Activated naive CD4-positive, alpha-beta T cell treated with anti-CD3 and anti-CD28 coated beads, Interleukin-2, amount 10 ng/mL, durations not matched to agents 7 days and 5 days (primary cell): ENCODE results near the gene CDIP1.

Source experiments
- CTCF ChIA-PET: fragments of 350-600 bp; sonication (Branson Sonifier 250); formaldehyde crosslinking; loops from one replicate; lab custom pipeline; 2021; ENCODE audit warnings: antibody characterized with exemption; lab: Charles Lee
- DNase-seq: peaks from one replicate; pipeline ENCODE4 v3.0.0-alpha.2; 2020
- H3K27ac Mint-ChIP-seq: one replicate; pipeline ENCODE4 v1.8.0; 2021; ENCODE audit warnings: mild to moderate bottlenecking, moderate library complexity, mixed read lengths
- H3K27me3 Mint-ChIP-seq: one replicate; pipeline ENCODE4 v1.8.0; 2021; ENCODE audit warnings: mild to moderate bottlenecking, mixed read lengths
- H3K36me3 Mint-ChIP-seq: one replicate; pipeline ENCODE4 v1.8.0; 2021; ENCODE audit warnings: mixed read lengths
- H3K4me1 Mint-ChIP-seq: one replicate; pipeline ENCODE4 v1.8.0; 2021; ENCODE audit warnings: mixed read lengths
- H3K4me3 Mint-ChIP-seq: one replicate; pipeline ENCODE4 v1.8.0; 2021; ENCODE audit warnings: mild to moderate bottlenecking, moderate library complexity, mixed read lengths
- H3K9me3 Mint-ChIP-seq: one replicate; pipeline ENCODE4 v1.8.0; 2021; ENCODE audit warnings: mixed read lengths

The CDIP1 gene

GRCh38 chr16:4533490-4533889, 5.1 kb downstream of the CDIP1 start:
- CTCF ChIA-PET, result interaction anchor here (0.7 to 1.7 kb wide), 3 partner anchors 26 to 57 kb away, joined by 3 to 6 read pairs (median 4); partner anchors contain the start of gene HMOX2
- no peaks in the 10 kb centered on the region for H3K9me3 Mint-ChIP-seq
- H3K36me3 Mint-ChIP-seq, result peaks cover 10% of the 10 kb centered on the region
- no peak overlapping the region for H3K4me3 Mint-ChIP-seq
- H3K27ac Mint-ChIP-seq, result no peak overlapping the region
- peaks cover 6% of the 10 kb centered on the region for H3K27me3 Mint-ChIP-seq
- no peak for DNase-seq
- H3K4me1 Mint-ChIP-seq, result peaks cover 54% of the 10 kb centered on the region

- Mint-ChIP-seq H3K4me3 (no peak overlapping the region), H3K27me3 (peaks cover under 1% of the 10 kb centered on the region), H3K4me1 (peaks cover 57% of the 10 kb centered on the region), H3K9me3 (no peaks in the 10 kb centered on the region), H3K36me3 (peaks cover 10% of the 10 kb centered on the region), H3K27ac (no peak overlapping the region)
- no peak for DNase-seq
- CTCF ChIA-PET, result interaction anchor here (1.3 to 1.7 kb wide), 2 partner anchors 26 to 54 kb away, joined by 3 to 6 read pairs; no protein-coding TSS in a partner anchor
These were observed 6.3 kb downstream of the CDIP1 start for GRCh38 chr16:4532238-4532637.

DNA sequence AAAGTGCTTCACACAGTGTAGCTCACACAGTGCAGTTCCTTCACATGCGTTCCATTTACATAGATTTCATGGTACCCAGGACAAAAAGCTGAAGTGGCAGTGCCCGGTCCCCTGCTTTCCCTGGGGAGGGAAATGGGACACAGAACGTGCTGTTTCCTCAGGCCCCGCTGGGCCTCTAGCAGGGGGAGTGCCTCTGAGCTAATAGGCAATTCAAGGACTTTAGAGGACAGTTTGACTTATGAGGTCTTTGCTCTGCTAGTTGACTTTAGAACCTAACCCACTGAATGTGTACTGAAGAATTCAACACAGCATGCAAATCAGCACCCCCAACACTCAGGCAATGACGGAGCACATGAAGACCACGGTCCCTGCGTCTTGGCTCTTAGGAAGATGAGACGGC, 6.8 kb downstream of the CDIP1 start:
- CTCF ChIA-PET, result interaction anchor here (1.3 to 1.7 kb wide), 2 partner anchors 25 to 54 kb away, joined by 3 to 6 read pairs; no protein-coding TSS in a partner anchor
- no peak for DNase-seq
- H3K4me3 Mint-ChIP-seq, result no peak overlapping the region
- H3K27me3 Mint-ChIP-seq, result no peaks in the 10 kb centered on the region
- no peaks in the 10 kb centered on the region for H3K9me3 Mint-ChIP-seq
- H3K4me1 Mint-ChIP-seq, result peaks cover 57% of the 10 kb centered on the region
- no peak overlapping the region for H3K27ac Mint-ChIP-seq
- H3K36me3 Mint-ChIP-seq, result peaks cover 10% of the 10 kb centered on the region

- DNase-seq, result peak; percentile 38
- H3K4me3 Mint-ChIP-seq, result peak overlapping the region; percentile 33
- H3K9me3 Mint-ChIP-seq, result no peaks in the 10 kb centered on the region
- CTCF ChIA-PET, result interaction anchor here (0.6 to 1.5 kb wide), 7 partner anchors 9 to 57 kb away, joined by 3 to 7 read pairs (median 3); partner anchors contain the start of gene CDIP1
- no peaks in the 10 kb centered on the region for H3K27me3 Mint-ChIP-seq
- H3K27ac Mint-ChIP-seq, result peak overlapping the region; percentile 90
- H3K36me3 Mint-ChIP-seq, result peaks cover 9% of the 10 kb centered on the region
- peaks cover 41% of the 10 kb centered on the region for H3K4me1 Mint-ChIP-seq
These were observed 9.2 kb downstream of the CDIP1 start for GRCh38 chr16:4529085-4530060.

DNA sequence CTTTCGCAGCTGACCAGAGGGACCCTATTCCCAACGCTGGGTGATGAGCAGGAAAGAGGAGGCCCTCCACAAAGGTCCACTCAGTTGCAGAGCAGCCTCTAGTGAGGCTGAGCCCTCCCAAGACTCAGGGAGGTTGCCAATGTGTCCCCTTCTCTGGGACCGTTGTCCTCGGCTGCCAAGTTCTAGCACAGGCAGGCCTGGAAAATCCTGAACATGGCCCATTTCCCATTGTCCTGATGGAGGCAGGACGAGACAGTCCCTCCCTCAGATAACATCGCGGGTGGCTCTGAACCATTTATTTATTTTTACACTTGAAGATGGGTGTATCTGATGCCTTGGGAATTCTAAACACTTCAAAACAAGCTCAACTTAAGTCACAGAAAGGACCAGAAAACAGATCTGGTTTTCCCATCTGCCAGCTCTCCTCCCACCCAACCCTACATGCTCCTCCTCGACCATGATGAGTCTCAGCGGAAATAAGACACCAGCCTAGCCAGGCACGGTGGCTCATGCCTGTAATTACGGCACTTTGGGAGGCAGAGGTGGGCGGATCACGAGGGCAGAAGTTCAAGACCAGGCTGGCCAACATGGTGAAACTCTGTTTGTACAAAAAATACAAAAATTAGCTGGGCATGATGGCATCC, 12.8 kb downstream of the CDIP1 start:
- Mint-ChIP-seq H3K4me1 (peaks cover 37% of the 10 kb centered on the region), H3K27me3 (no peaks in the 10 kb centered on the region), H3K36me3 (peaks cover 12% of the 10 kb centered on the region)

GRCh38 chr16:4525069-4525468, 13.5 kb downstream of the CDIP1 start:
- Mint-ChIP-seq H3K27ac (no peak overlapping the region), H3K9me3 (no peaks in the 10 kb centered on the region), H3K4me1 (peaks cover 34% of the 10 kb centered on the region), H3K27me3 (no peaks in the 10 kb centered on the region), H3K36me3 (peaks cover 10% of the 10 kb centered on the region), H3K4me3 (no peak overlapping the region)
- no peak for DNase-seq
- CTCF ChIA-PET, result interaction anchor here (1.2 kb wide), 1 partner anchor 19 kb away, joined by 4 read pairs; no protein-coding TSS in a partner anchor

More for the DNA sequence above, 12.8 kb downstream of the CDIP1 start:
- Mint-ChIP-seq H3K9me3 (no peaks in the 10 kb centered on the region), H3K4me3 (no peak overlapping the region), H3K27ac (peak overlapping the region; percentile 45)
- CTCF ChIA-PET, result no interaction called here
- no peak for DNase-seq

DNA sequence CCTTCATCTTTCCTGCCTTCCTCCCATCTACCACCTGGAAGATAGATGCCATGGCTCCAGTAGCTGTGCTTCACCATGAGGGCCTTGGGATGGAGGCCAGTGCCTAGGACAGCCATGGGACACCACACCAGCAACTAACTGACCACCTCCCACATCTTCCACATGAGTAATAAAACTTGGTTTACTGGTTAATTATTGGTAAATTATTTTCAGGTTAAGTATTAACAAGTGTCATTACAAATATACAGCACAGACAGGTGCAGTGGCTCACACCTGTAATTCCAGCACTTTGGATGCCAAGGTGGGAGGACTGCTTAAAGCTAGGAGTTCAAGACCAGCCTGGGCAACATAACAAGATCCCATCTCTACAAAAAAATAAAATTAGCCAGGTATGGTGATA, 14.0 kb downstream of the CDIP1 start:
- Mint-ChIP-seq H3K36me3 (peaks cover 10% of the 10 kb centered on the region), H3K27me3 (no peaks in the 10 kb centered on the region), H3K4me1 (peaks cover 29% of the 10 kb centered on the region), H3K9me3 (no peaks in the 10 kb centered on the region), H3K4me3 (no peak overlapping the region), H3K27ac (no peak overlapping the region)
- DNase-seq, result no peak
- CTCF ChIA-PET, result interaction anchor here (1.2 kb wide), 1 partner anchor 19 kb away, joined by 4 read pairs; no protein-coding TSS in a partner anchor

DNA sequence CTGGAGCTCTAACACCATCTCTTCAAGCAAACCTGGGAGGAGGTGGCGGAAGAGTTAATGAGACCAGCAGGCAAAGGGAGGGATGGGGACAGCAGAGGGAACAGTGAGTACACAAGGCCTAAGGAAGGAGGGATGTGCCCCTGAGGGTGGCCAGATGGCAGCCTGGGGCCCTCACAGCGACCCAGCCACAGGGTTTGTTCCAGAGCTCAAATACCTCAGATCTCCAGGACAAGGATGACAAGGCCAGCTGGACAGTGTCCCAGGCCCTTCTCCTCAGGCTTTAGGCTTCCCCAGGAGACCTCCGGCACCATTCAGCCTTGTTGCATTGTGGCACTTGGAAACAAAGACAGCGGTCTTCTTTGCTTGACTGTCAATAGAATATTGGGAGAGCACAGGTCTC, 14.9 kb downstream of the CDIP1 start:
- H3K27ac Mint-ChIP-seq, result peak overlapping the region; percentile 58
- H3K9me3 Mint-ChIP-seq, result no peaks in the 10 kb centered on the region
- CTCF ChIA-PET, result interaction anchor here (0.6 to 1.2 kb wide), 2 partner anchors 18 to 446 kb away, joined by 4 read pairs; no protein-coding TSS in a partner anchor
- peaks cover 21% of the 10 kb centered on the region for H3K4me1 Mint-ChIP-seq
- peaks cover 8% of the 10 kb centered on the region for H3K36me3 Mint-ChIP-seq
- no peak for DNase-seq
- no peak overlapping the region for H3K4me3 Mint-ChIP-seq
- no peaks in the 10 kb centered on the region for H3K27me3 Mint-ChIP-seq

- no peak for DNase-seq
- CTCF ChIA-PET, result no interaction called here
- Mint-ChIP-seq H3K36me3 (peaks cover 8% of the 10 kb centered on the region), H3K9me3 (no peaks in the 10 kb centered on the region), H3K27me3 (no peaks in the 10 kb centered on the region), H3K27ac (no peak overlapping the region), H3K4me1 (peaks cover 15% of the 10 kb centered on the region), H3K4me3 (no peak overlapping the region)
These were observed 16.5 kb downstream of the CDIP1 start for GRCh38 chr16:4522051-4522581.

GRCh38 chr16:4520913-4521312, 17.7 kb downstream of the CDIP1 start:
- no peak for DNase-seq
- Mint-ChIP-seq H3K4me3 (no peak overlapping the region), H3K4me1 (peaks cover 16% of the 10 kb centered on the region), H3K36me3 (peaks cover 10% of the 10 kb centered on the region), H3K27me3 (no peaks in the 10 kb centered on the region), H3K27ac (no peak overlapping the region), H3K9me3 (no peaks in the 10 kb centered on the region)
- CTCF ChIA-PET, result no interaction called here

GRCh38 chr16:4519274-4520058, 19.1 kb downstream of the CDIP1 start:
- peaks cover 27% of the 10 kb centered on the region for H3K4me1 Mint-ChIP-seq
- CTCF ChIA-PET, result interaction anchor here (3.0 kb wide), 1 partner anchor 13 kb away, joined by 19 read pairs; no protein-coding TSS in a partner anchor
- no peak overlapping the region for H3K4me3 Mint-ChIP-seq
- DNase-seq, result no peak
- peaks cover 19% of the 10 kb centered on the region for H3K36me3 Mint-ChIP-seq
- no peak overlapping the region for H3K27ac Mint-ChIP-seq
- H3K9me3 Mint-ChIP-seq, result no peaks in the 10 kb centered on the region
- H3K27me3 Mint-ChIP-seq, result no peaks in the 10 kb centered on the region

DNA sequence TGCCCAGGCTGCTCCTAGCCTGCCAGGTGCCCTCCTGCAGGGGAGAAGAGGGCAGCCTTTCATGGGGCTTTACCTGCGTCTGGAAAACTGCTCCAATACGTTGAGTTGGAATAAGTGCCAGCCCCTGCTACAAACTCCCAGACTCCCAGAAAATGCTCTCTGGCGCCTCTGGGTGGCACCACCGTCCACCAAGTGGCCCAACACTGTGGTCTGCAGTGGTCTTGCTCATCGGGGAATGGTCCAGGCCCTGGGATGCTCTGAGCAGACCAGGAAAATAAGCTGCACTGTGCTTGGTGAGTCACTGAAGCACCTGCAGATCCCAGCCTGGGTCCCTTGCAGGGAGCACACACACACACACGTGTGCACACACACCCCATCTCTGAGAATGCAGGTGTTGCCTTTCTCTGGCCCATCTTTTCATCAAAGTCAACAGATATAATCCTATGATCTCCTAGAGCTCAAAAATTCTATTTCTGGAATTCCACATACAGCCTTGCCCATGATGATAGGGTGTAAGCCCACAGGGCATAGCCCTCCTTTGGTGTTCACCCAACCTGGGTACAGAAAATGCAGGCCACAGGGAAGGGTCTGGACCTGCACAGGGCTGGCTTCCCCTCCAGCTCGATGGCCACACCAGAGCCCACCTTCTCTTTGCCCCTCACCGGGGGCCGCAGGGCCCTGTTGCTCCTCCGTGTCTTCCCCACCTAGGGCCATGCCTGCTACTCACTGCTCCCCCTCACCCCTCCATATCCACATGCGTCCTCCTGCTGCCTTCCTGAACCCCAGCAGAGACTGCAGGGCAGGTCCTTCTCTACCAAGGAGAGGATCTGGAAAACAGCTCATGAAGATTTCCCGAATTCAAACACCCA, 20.5 kb downstream of the CDIP1 start:
- peaks cover 40% of the 10 kb centered on the region for H3K4me1 Mint-ChIP-seq
- no peak overlapping the region for H3K27ac Mint-ChIP-seq
- H3K27me3 Mint-ChIP-seq, result no peaks in the 10 kb centered on the region

More for the DNA sequence above, 20.5 kb downstream of the CDIP1 start:
- H3K9me3 Mint-ChIP-seq, result no peaks in the 10 kb centered on the region
- CTCF ChIA-PET, result interaction anchor here (1.3 to 3.0 kb wide), 3 partner anchors 12 to 68 kb away, joined by 4 to 19 read pairs (median 5); no protein-coding TSS in a partner anchor
- H3K36me3 Mint-ChIP-seq, result peaks cover 21% of the 10 kb centered on the region
- H3K4me3 Mint-ChIP-seq, result no peak overlapping the region
- no peak for DNase-seq
